KG1 (cell line): ENCODE data around the gene MSRB1.
"Not testable (repeated sequence)": the region's sequence is repeated elsewhere in the genome, so short reads cannot be mapped to it uniquely, and the experiment has no call there.

Experiments used
- DNase-seq: peaks from one replicate; lab custom pipeline; 2025; lab: John Stamatoyannopoulos, UW

MSRB1 gene

GRCh38 chr16:1915732-1916639 is 27.0 kb downstream of the MSRB1 start:
- no peak for DNase-seq

GRCh38 chr16:1914988-1915387 is 28.0 kb downstream of the MSRB1 start:
- DNase-seq, result no peak

GRCh38 chr16:1914084-1914608 is 28.9 kb downstream of the MSRB1 start:
- no peak for DNase-seq

- DNase-seq, result no peak
Observed at GRCh38 chr16:1913327-1914083, 29.5 kb downstream of the MSRB1 start.

- no peak for DNase-seq
Observed at GRCh38 chr16:1912215-1912543, 30.8 kb downstream of the MSRB1 start.

- DNase-seq, result no peak
Observed at GRCh38 chr16:1911467-1912214, 31.4 kb downstream of the MSRB1 start.

GRCh38 chr16:1909561-1910231 is 33.3 kb downstream of the MSRB1 start:
- no peak for DNase-seq

- no peak for DNase-seq
Observed at GRCh38 chr16:1908983-1909382, 34.0 kb downstream of the MSRB1 start.

- DNase-seq, result no peak
Observed at GRCh38 chr16:1908184-1908583, 34.8 kb downstream of the MSRB1 start.

GRCh38 chr16:1907226-1907860 is 35.7 kb downstream of the MSRB1 start:
- no peak for DNase-seq

GRCh38 chr16:1906846-1907165 is 36.2 kb downstream of the MSRB1 start:
- no peak for DNase-seq

- no peak for DNase-seq
Observed at GRCh38 chr16:1906055-1906845, 36.7 kb downstream of the MSRB1 start.

- no peak for DNase-seq
Observed at GRCh38 chr16:1903845-1904840, 38.9 kb downstream of the MSRB1 start.

GRCh38 chr16:1903220-1903574 is 39.8 kb downstream of the MSRB1 start:
- no peak for DNase-seq

GRCh38 chr16:1902547-1903219 is 40.3 kb downstream of the MSRB1 start:
- no peak for DNase-seq

GRCh38 chr16:1900452-1900774 is 42.6 kb downstream of the MSRB1 start:
- no peak for DNase-seq

GRCh38 chr16:1899641-1900451 is 43.2 kb downstream of the MSRB1 start:
- no peak for DNase-seq

GRCh38 chr16:1897692-1898091 is 45.3 kb downstream of the MSRB1 start:
- not testable (repeated sequence) for DNase-seq
